Neural cell (in vitro differentiated cells): ENCODE data around the gene C1orf232. TPM values are rescaled to one million over a fixed set of nuclear protein-coding genes. Genes with fewer than 3 reads are reported as not detected.

Experiments
- H2AFZ ChIP-seq: fragments of 200-600, 300-800 bp; sonication (generic), shearing (Covaris generic); 2 replicates; pipeline ENCODE4 v1.6.0; 2014; ENCODE audit warnings: low read depth, mild to moderate bottlenecking, antibody characterized with exemption, low read length, moderate library complexity
- H3F3A ChIP-seq: fragments of 200-600 bp; shearing (Covaris generic); 2 replicates; pipeline ENCODE4 v1.6.1; 2016; ENCODE audit warnings: mild to moderate bottlenecking, moderate library complexity, mixed read lengths, antibody characterized with exemption, low read length; ENCODE audit not compliant: insufficient read depth, poor library complexity, severe bottlenecking
- H3K27ac ChIP-seq: fragments of 200-600, 300-800 bp; sonication (generic), shearing (Covaris generic); 2 replicates; pipeline ENCODE4 v1.5.1; 2014; ENCODE audit warnings: mild to moderate bottlenecking, low read length, moderate library complexity
- H3K27me3 ChIP-seq: fragments of 300-800, 200-600 bp; sonication (generic), shearing (Covaris generic); 2 replicates; pipeline ENCODE4 v1.6.0; 2014; ENCODE audit warnings: mild to moderate bottlenecking, low read depth, low read length, moderate library complexity; ENCODE audit not compliant: insufficient read depth
- H3K36me3 ChIP-seq: fragments of 300-800, 200-600 bp; sonication (generic), shearing (Covaris generic); 2 replicates; pipeline ENCODE4 v1.5.1; 2014; ENCODE audit warnings: mild to moderate bottlenecking, antibody characterized with exemption, low read length, moderate library complexity; ENCODE audit not compliant: insufficient read depth
- H3K4me2 ChIP-seq: fragments of 300-800, 200-600 bp; sonication (generic), shearing (Covaris generic); 2 replicates; pipeline ENCODE4 v1.6.0; 2014; ENCODE audit warnings: mild to moderate bottlenecking, low read length
- H3K4me3 ChIP-seq: fragments of 300-800, 200-600 bp; sonication (generic), shearing (Covaris generic); 2 replicates; pipeline ENCODE4 v1.5.1; 2014; ENCODE audit warnings: mild to moderate bottlenecking, low read length, moderate library complexity
- H3K79me2 ChIP-seq: fragments of 200-600 bp; shearing (Covaris generic); replicated peaks from 2 replicates; pipeline ENCODE4 v1.6.0; 2014; ENCODE audit warnings: mild to moderate bottlenecking, low read length, moderate library complexity; ENCODE audit not compliant: insufficient read depth
- H3K9ac ChIP-seq: fragments of 300-800, 200-600 bp; sonication (generic), shearing (Covaris generic); 2 replicates; pipeline ENCODE4 v1.6.1; 2016; ENCODE audit warnings: mild to moderate bottlenecking, low read length, mixed read lengths
- H3K9me2 ChIP-seq: fragments of 200-600 bp; shearing (Covaris generic); 2 replicates; pipeline ENCODE4 v1.6.1; 2016; ENCODE audit warnings: mild to moderate bottlenecking, low read length, mixed read lengths; ENCODE audit not compliant: insufficient read depth
- H3K9me3 ChIP-seq: fragments of 200-600, 300-800 bp; sonication (generic), shearing (Covaris generic); 2 replicates; pipeline ENCODE4 v1.6.1; 2016; ENCODE audit warnings: mild to moderate bottlenecking, mixed run types, low read length, moderate library complexity, mixed read lengths
- H4K20me1 ChIP-seq: fragments of 200-600 bp; shearing (Covaris generic); 2 replicates; pipeline ENCODE4 v1.6.1; 2016; ENCODE audit warnings: mild to moderate bottlenecking, mixed run types; ENCODE audit not compliant: insufficient read depth
- CTCF ChIP-seq: fragments of 450-650 bp; IDR thresholded peaks from 2 replicates; pipeline ENCODE4 v1.5.1; 2014; ENCODE audit warnings: antibody characterized with exemption, mild to moderate bottlenecking, moderate library complexity; ENCODE audit not compliant: poor library complexity, severe bottlenecking
- EP300 ChIP-seq: fragments of 450-650 bp; conservative IDR thresholded peaks from 2 replicates; pipeline ENCODE4 v1.6.1; 2014; ENCODE audit warnings: antibody characterized with exemption, mild to moderate bottlenecking, moderate library complexity; ENCODE audit not compliant: poor library complexity, severe bottlenecking
- EZH2 ChIP-seq: fragments of 200-600, 300-800 bp; shearing (Covaris generic), sonication (generic); IDR thresholded peaks from 2 replicates; pipeline ENCODE4 v1.6.1; 2014; ENCODE audit warnings: antibody characterized with exemption, low read length, borderline replicate concordance, mild to moderate bottlenecking; ENCODE audit not compliant: insufficient read depth, poor library complexity, severe bottlenecking
- MXI1 ChIP-seq: fragments of 450-650 bp; conservative IDR thresholded peaks from 2 replicates; pipeline ENCODE4 v1.6.1; 2014; ENCODE audit warnings: antibody characterized with exemption, mild to moderate bottlenecking; ENCODE audit not compliant: poor library complexity, severe bottlenecking
- POLR2AphosphoS5 ChIP-seq: IDR thresholded peaks from 2 replicates; pipeline ENCODE4 v1.6.1; 2012
- RAD21 ChIP-seq: fragments of 450-650 bp; conservative IDR thresholded peaks from 2 replicates; pipeline ENCODE4 v1.6.1; 2014; ENCODE audit warnings: antibody characterized with exemption, mild to moderate bottlenecking, moderate library complexity
- REST ChIP-seq: IDR thresholded peaks from 2 replicates; pipeline ENCODE4 v1.6.1; 2012; ENCODE audit warnings: borderline replicate concordance
- SMC3 ChIP-seq: fragments of 450-650 bp; conservative IDR thresholded peaks from 2 replicates; pipeline ENCODE4 v1.6.1; 2014; ENCODE audit warnings: antibody characterized with exemption, mild to moderate bottlenecking, moderate library complexity; ENCODE audit not compliant: poor library complexity
- TAF1 ChIP-seq: IDR thresholded peaks from 2 replicates; pipeline ENCODE4 v1.6.1; 2012; ENCODE audit warnings: low read depth
- polyA plus RNA-seq: library from polyadenylated mRNA; depleted of rRNA; stranded (reverse); fragments of >200 nt; gene quantifications from 2 replicates; pipeline ENCODE4 v1.2.3, GENCODE V29; 2014

C1orf232 gene
- polyA plus RNA-seq, 1 donor from 2014 or later: not detected

- peak overlapping the region; percentile 31 for H3K4me2 ChIP-seq
- H3K27ac ChIP-seq: peak overlapping the region; percentile 54
- no peaks in the 10 kb centered on the region for H3F3A ChIP-seq
- TF ChIP-seq TAF1: no peak
- TF ChIP-seq EP300: no peak
- TF ChIP-seq CTCF: no peak
- no peak for TF ChIP-seq EZH2
- TF ChIP-seq REST: no peak
- no peak for TF ChIP-seq SMC3
- no peak for TF ChIP-seq POLR2AphosphoS5
- TF ChIP-seq MXI1: no peak
- TF ChIP-seq RAD21: no peak
- H3K9me3 ChIP-seq: no peaks in the 10 kb centered on the region
- no peaks in the 10 kb centered on the region for H3K9me2 ChIP-seq
- H3K27me3 ChIP-seq: no peaks in the 10 kb centered on the region
- H3K36me3 ChIP-seq: no peaks in the 10 kb centered on the region
- H3K79me2 ChIP-seq: no peaks in the 10 kb centered on the region
- H4K20me1 ChIP-seq: no peaks in the 10 kb centered on the region
- peak overlapping the region; percentile 21 for H3K4me3 ChIP-seq
- peak overlapping the region; percentile 17 for H2AFZ ChIP-seq
- no peak overlapping the region for H3K9ac ChIP-seq
Measured at GRCh38 chr1:26210147-26210870, 41.5 kb upstream of the C1orf232 start.

GRCh38 chr1:26203642-26204318, 35.0 kb upstream of the C1orf232 start:
- Histone ChIP-seq H3F3A (no peaks in the 10 kb centered on the region), H3K36me3 (no peaks in the 10 kb centered on the region), H4K20me1 (no peaks in the 10 kb centered on the region), H2AFZ (no peak overlapping the region), H3K27ac (no peak overlapping the region), H3K9ac (no peak overlapping the region), H3K27me3 (no peaks in the 10 kb centered on the region), H3K9me2 (no peaks in the 10 kb centered on the region), H3K9me3 (no peaks in the 10 kb centered on the region), H3K79me2 (no peaks in the 10 kb centered on the region), H3K4me3 (no peak overlapping the region), H3K4me2 (no peak overlapping the region)
- TF ChIP-seq RAD21: no peak
- no peak for TF ChIP-seq EP300
